ENCODE results near the gene CCDC158. TPM values are rescaled to one million over a fixed set of nuclear protein-coding genes. Genes with fewer than 3 reads are reported as not detected.

Gene CCDC158
- total and polyA plus RNA-seq, 2 donors from 2014 or later: 0.24 to 1.0 TPM

GRCh38 chr4:76312457-76312856 lies 108.5 kb downstream of the CCDC158 start:
- H3K27ac ChIP-seq (ENCODE audit: low read depth in 2 of 2, low read length in 2 of 2): no peak overlapping the region
- H3K36me3 ChIP-seq (ENCODE audit: control insufficient read depth in 2 of 3, insufficient read depth in 3 of 3, low read length in 3 of 3): no peaks in the 10 kb centered on the region
- no peak for DNase-seq
- intact Hi-C loops (cut with DNase I): no loop called here
- H3K9me3 ChIP-seq (ENCODE audit: control insufficient read depth in 2 of 3, insufficient read depth in 1 of 3, low read length in 3 of 3): no peaks in the 10 kb centered on the region
- H3K27me3 ChIP-seq (ENCODE audit: control insufficient read depth, insufficient read depth, low read length): no peaks in the 10 kb centered on the region
- no peak overlapping the region for H3K4me3 ChIP-seq (ENCODE audit: low read length in 3 of 3)
- no peak overlapping the region for H3K9ac ChIP-seq (ENCODE audit: low read length in 3 of 3)
- FAIRE-seq: no peak
- no peak for TF ChIP-seq CTCF (IDR thresholded peaks at IDR 0.05; ENCODE audit: borderline replicate concordance, extremely low read depth, insufficient read depth)
- H3K4me1 ChIP-seq (ENCODE audit: control insufficient read depth in 2 of 3, insufficient read depth in 2 of 3, low read depth in 1 of 3, low read length in 3 of 3): peaks cover 0 to 18% (median under 1%) of the 10 kb centered on the region in 3 donors

- H3K4me1 ChIP-seq (ENCODE audit: control insufficient read depth in 2 of 3, insufficient read depth in 2 of 3, low read depth in 1 of 3, low read length in 3 of 3): peaks cover 0 to 18% (median 3%) of the 10 kb centered on the region in 3 donors
- H3K4me3 ChIP-seq (ENCODE audit: low read length in 3 of 3): no peak overlapping the region
- peak in 3 of 5 donors; percentile 19 to 30 (median 23) for DNase-seq
- no peak overlapping the region for H3K27ac ChIP-seq (ENCODE audit: low read depth in 2 of 2, low read length in 2 of 2)
- intact Hi-C loops (cut with DNase I): no loop called here
- no peaks in the 10 kb centered on the region for H3K36me3 ChIP-seq (ENCODE audit: control insufficient read depth in 2 of 3, insufficient read depth in 3 of 3, low read length in 3 of 3)
- H3K27me3 ChIP-seq (ENCODE audit: control insufficient read depth, insufficient read depth, low read length): no peaks in the 10 kb centered on the region
- no peak for FAIRE-seq
- H3K9me3 ChIP-seq (ENCODE audit: control insufficient read depth in 2 of 3, insufficient read depth in 1 of 3, low read length in 3 of 3): no peaks in the 10 kb centered on the region
- no peak overlapping the region for H3K9ac ChIP-seq (ENCODE audit: low read length in 3 of 3)
- no peak for TF ChIP-seq CTCF (IDR thresholded peaks at IDR 0.05; ENCODE audit: borderline replicate concordance, extremely low read depth, insufficient read depth)
Measured at GRCh38 chr4:76311896-76312331, 109.0 kb downstream of the CCDC158 start.

- Histone ChIP-seq H3K4me3 (ENCODE audit: low read length in 3 of 3) (no peak overlapping the region), H3K27ac (ENCODE audit: low read depth in 2 of 2, low read length in 2 of 2) (no peak overlapping the region), H3K9ac (ENCODE audit: low read length in 3 of 3) (no peak overlapping the region), H3K27me3 (ENCODE audit: control insufficient read depth, insufficient read depth, low read length) (no peaks in the 10 kb centered on the region), H3K4me1 (ENCODE audit: control insufficient read depth in 2 of 3, insufficient read depth in 2 of 3, low read depth in 1 of 3, low read length in 3 of 3) (peaks cover 0 to 21% (median 4%) of the 10 kb centered on the region in 3 donors), H3K9me3 (ENCODE audit: control insufficient read depth in 2 of 3, insufficient read depth in 1 of 3, low read length in 3 of 3) (no peaks in the 10 kb centered on the region), H3K36me3 (ENCODE audit: control insufficient read depth in 2 of 3, insufficient read depth in 3 of 3, low read length in 3 of 3) (no peaks in the 10 kb centered on the region)
- DNase-seq: no peak
- no peak for TF ChIP-seq CTCF (IDR thresholded peaks at IDR 0.05; ENCODE audit: borderline replicate concordance, extremely low read depth, insufficient read depth)
- no peak for FAIRE-seq
- intact Hi-C loops (cut with DNase I): no loop called here
Measured at GRCh38 chr4:76310683-76311082, 110.3 kb downstream of the CCDC158 start.

All from kidney (tissue), 14 donors.